Hepatocyte (in vitro differentiated cells): ENCODE data around the gene PCGF2. TPM values are rescaled to one million over a fixed set of nuclear protein-coding genes. Genes with fewer than 3 reads are reported as not detected.

Experiments used
- DNase-seq: peaks from one replicate; pipeline ENCODE4 v3.0.0-alpha.2; 2016; ENCODE audit warnings: low spot score
- H2AFZ ChIP-seq: fragments of 200-600 bp; sonication (generic); 2 replicates; pipeline ENCODE4 v1.6.0; 2016; ENCODE audit warnings: antibody characterized with exemption, mild to moderate bottlenecking
- H3K27ac ChIP-seq: fragments of 200-600 bp; sonication (generic); 2 replicates; pipeline ENCODE4 v1.5.1; 2016; ENCODE audit warnings: mild to moderate bottlenecking
- H3K27me3 ChIP-seq: fragments of 200-600 bp; sonication (generic); 2 replicates; pipeline ENCODE4 v1.6.1; 2016
- H3K36me3 ChIP-seq: fragments of 200-600 bp; sonication (generic); replicated peaks from 2 replicates; pipeline ENCODE4 v1.5.1; 2016; ENCODE audit warnings: low read depth; ENCODE audit not compliant: insufficient read depth
- H3K4me1 ChIP-seq: fragments of 200-600 bp; sonication (generic); 2 replicates; pipeline ENCODE4 v1.5.1; 2016; ENCODE audit warnings: mild to moderate bottlenecking, moderate library complexity; ENCODE audit not compliant: insufficient read depth
- H3K4me2 ChIP-seq: fragments of 200-600 bp; sonication (generic); 2 replicates; pipeline ENCODE4 v1.6.0; 2016
- H3K4me3 ChIP-seq: fragments of 200-600 bp; sonication (generic); 2 replicates; pipeline ENCODE4 v1.5.1; 2016; ENCODE audit warnings: mild to moderate bottlenecking
- H3K79me2 ChIP-seq: fragments of 200-600 bp; sonication (generic); 2 replicates; pipeline ENCODE4 v1.6.0; 2017; ENCODE audit warnings: mild to moderate bottlenecking
- H3K9me2 ChIP-seq: fragments of 200-600 bp; sonication (generic); replicated peaks from 2 replicates; pipeline ENCODE4 v1.6.0; 2017; ENCODE audit warnings: mild to moderate bottlenecking; ENCODE audit not compliant: insufficient read depth
- H3K9me3 ChIP-seq: fragments of 200-600 bp; sonication (generic); 2 replicates; pipeline ENCODE4 v1.5.1; 2016; ENCODE audit warnings: low read depth, mild to moderate bottlenecking
- H4K20me1 ChIP-seq: fragments of 200-600 bp; sonication (generic); 2 replicates; pipeline ENCODE4 v1.6.0; 2016; ENCODE audit warnings: mild to moderate bottlenecking; ENCODE audit not compliant: insufficient read depth, poor library complexity, severe bottlenecking
- CTCF ChIP-seq: fragments of 200-600 bp; sonication (generic); IDR thresholded peaks from 2 replicates; pipeline ENCODE4 v1.5.1; 2016; ENCODE audit warnings: antibody characterized with exemption, mild to moderate bottlenecking; ENCODE audit not compliant: poor library complexity
- EZH2 ChIP-seq: fragments of 200-600 bp; sonication (generic); IDR thresholded peaks from 2 replicates; pipeline ENCODE4 v1.6.1; 2016; ENCODE audit warnings: antibody characterized with exemption, mild to moderate bottlenecking, borderline replicate concordance
- EZH2phosphoT487 ChIP-seq: fragments of 200-600 bp; sonication (generic); IDR thresholded peaks from one replicate; pipeline ENCODE4 v1.6.1; 2018; ENCODE audit warnings: antibody characterized with exemption, mild to moderate bottlenecking, low read depth, moderate library complexity; ENCODE audit not compliant: unreplicated experiment, severe bottlenecking
- WGBS: methylation state at CpG from one replicate; pipeline ENCODE4 v1.1.6; 2016; ENCODE audit warnings: low lambda C conversion rate; ENCODE audit errors: missing lambda C conversion rate; 5-methylcytosine and 5-hydroxymethylcytosine counted together
- polyA plus RNA-seq: library from polyadenylated mRNA; unstranded; fragments of >200 nt; fragmentation: Nextera tagmentation; extraction: Ambion mirVana; gene quantifications from 2 replicates; pipeline ENCODE4 v1.2.1, GENCODE V29; 2016
- total RNA-seq: library from RNA; depleted of rRNA; stranded (reverse); fragments of >200 nt; gene quantifications from 2 replicates; pipeline ENCODE4 v1.2.3, GENCODE V29; 2014

The PCGF2 gene
- total and polyA plus RNA-seq, 2 experiments from 2014 or later: 8.7 to 13.0 TPM

GRCh38 chr17:38753071-38753506, 5.0 kb upstream of the PCGF2 start:
- H3K4me3 ChIP-seq: peak overlapping the region; percentile 43
- DNase-seq: peak; percentile 23
- H3K79me2 ChIP-seq: peaks cover 28% of the 10 kb centered on the region
- no peaks in the 10 kb centered on the region for H4K20me1 ChIP-seq
- peak overlapping the region; percentile 92 for H3K4me2 ChIP-seq
- peak overlapping the region; percentile 30 for H2AFZ ChIP-seq
- no peaks in the 10 kb centered on the region for H3K36me3 ChIP-seq
- no peaks in the 10 kb centered on the region for H3K9me3 ChIP-seq
- H3K27me3 ChIP-seq: no peaks in the 10 kb centered on the region
- H3K9me2 ChIP-seq: no peaks in the 10 kb centered on the region
- no peak for TF ChIP-seq CTCF
- TF ChIP-seq EZH2phosphoT487: no peak
- TF ChIP-seq EZH2: no peak
- 18% methylated on average over 22 of the region's 22 CpGs for WGBS
- peak overlapping the region; percentile 72 for H3K27ac ChIP-seq
- peaks cover 26% of the 10 kb centered on the region for H3K4me1 ChIP-seq

- peaks cover 34% of the 10 kb centered on the region for H3K79me2 ChIP-seq
- no peaks in the 10 kb centered on the region for H3K9me2 ChIP-seq
- H3K4me3 ChIP-seq: peak within 1 kb of the TSS; percentile 43
- H3K36me3 ChIP-seq: no peaks in the 10 kb centered on the region
- peak; percentile 98 for DNase-seq
- no peaks in the 10 kb centered on the region for H4K20me1 ChIP-seq
- H3K27me3 ChIP-seq: no peaks in the 10 kb centered on the region
- TF ChIP-seq EZH2phosphoT487: no peak
- TF ChIP-seq EZH2: no peak
- TF ChIP-seq CTCF: no peak
- peaks cover 26% of the 10 kb centered on the region for H3K4me1 ChIP-seq
- under 1% methylated on average over 43 of the region's 44 CpGs for WGBS
- H3K9me3 ChIP-seq: no peaks in the 10 kb centered on the region
- H2AFZ ChIP-seq: peak within 1 kb of the TSS; percentile 76
- peak within 1 kb of the TSS; percentile 82 for H3K27ac ChIP-seq
- H3K4me2 ChIP-seq: peak within 1 kb of the TSS; percentile 99
Measured at GRCh38 chr17:38752308-38753070, 4.4 kb upstream of the PCGF2 start, which contains the start of gene PSMB3. Gene PSMB3 (plus strand): TSS chr17:38752741. CDS start chr17:38752827, 86 bp downstream.

- peak overlapping the region; percentile 76 for H2AFZ ChIP-seq
- no peaks in the 10 kb centered on the region for H3K27me3 ChIP-seq
- no peaks in the 10 kb centered on the region for H3K9me3 ChIP-seq
- H3K4me2 ChIP-seq: peak overlapping the region; percentile 99
- no peaks in the 10 kb centered on the region for H4K20me1 ChIP-seq
- 1% methylated on average over 44 of the region's 44 CpGs for WGBS
- DNase-seq: peak; percentile 94
- H3K9me2 ChIP-seq: no peaks in the 10 kb centered on the region
- H3K27ac ChIP-seq: peak overlapping the region; percentile 82
- peaks cover 26% of the 10 kb centered on the region for H3K4me1 ChIP-seq
- H3K4me3 ChIP-seq: peak overlapping the region; percentile 39
- no peaks in the 10 kb centered on the region for H3K36me3 ChIP-seq
- H3K79me2 ChIP-seq: peaks cover 37% of the 10 kb centered on the region
- no peak for TF ChIP-seq EZH2phosphoT487
- TF ChIP-seq CTCF: no peak
- TF ChIP-seq EZH2: no peak
Measured at GRCh38 chr17:38751808-38752307, 3.7 kb upstream of the PCGF2 start.
